SW 1271 (cell line): ENCODE data around the gene CROT.

ENCODE experiments used
- DNase-seq, 2 experiments: peaks; one replicate each; lab custom pipeline; 2025; lab: John Stamatoyannopoulos, UW

CROT gene

DNA sequence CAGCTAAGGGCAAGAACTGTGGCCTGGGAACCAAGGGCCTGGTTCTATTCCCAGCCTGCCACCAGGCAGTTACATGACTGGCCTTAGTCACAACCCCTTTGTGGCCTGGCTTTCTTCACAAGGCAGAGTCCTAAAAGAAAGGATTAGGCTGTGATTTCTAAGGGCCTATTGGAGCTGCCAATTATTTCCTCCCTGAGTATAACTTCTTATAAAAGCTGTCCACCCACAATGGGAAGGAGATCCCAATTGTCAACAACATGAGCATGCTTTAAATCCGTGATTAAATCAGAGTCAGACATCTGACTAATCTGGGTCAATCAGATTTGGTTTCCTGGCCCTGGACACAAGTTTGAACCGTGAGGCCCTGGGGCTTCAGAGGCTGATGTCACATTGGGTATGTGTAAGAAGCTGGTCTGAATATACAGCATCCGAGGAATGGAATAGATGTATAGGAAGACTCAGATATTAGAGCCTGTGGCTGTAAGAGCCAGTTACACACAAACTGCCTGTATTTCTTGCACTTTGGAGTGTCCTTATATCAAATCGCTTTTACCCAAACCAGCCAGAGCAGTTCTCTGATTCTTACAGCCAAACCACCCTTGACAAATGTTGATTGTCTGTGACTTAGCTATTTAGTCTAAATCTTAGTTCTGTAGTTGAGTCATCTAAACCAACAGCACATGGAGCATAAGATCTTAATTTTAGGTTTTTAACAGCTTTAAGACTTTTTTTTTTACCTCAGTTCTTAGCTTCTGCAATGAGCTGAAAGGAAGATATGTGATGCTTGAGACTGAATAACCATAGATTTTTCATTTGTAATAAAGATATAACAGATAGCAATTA is 68.7 kb downstream of the CROT start:
- DNase-seq = no peak

- DNase-seq = no peak
Measured at GRCh38 chr7:87414794-87415188, 69.3 kb downstream of the CROT start.

- peak; percentile 8 to 60 for DNase-seq
Measured at GRCh38 chr7:87416682-87417587, 71.5 kb downstream of the CROT start.

- no peak for DNase-seq
Measured at GRCh38 chr7:87420173-87420572, 74.7 kb downstream of the CROT start.

DNA sequence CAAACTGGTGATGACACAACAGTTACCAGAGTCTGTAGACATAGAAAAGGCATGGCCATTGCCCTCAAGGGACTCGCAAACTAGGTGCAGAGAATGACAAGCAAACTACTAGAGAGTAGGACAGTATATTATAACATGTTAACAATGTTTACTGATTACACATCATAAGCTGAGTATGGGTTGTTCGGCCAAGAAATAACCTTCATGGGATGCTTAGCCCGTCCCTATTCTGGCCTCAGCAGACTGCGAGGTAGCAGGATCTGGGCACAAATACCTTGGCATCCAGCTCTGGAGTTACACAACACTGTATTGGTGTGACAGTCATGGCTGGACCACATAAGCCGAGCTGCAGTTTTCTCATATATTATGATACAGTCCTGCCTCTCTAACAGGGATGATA is 78.6 kb downstream of the CROT start:
- no peak for DNase-seq

GRCh38 chr7:87426160-87426559 is 80.7 kb downstream of the CROT start:
- no peak for DNase-seq

GRCh38 chr7:87427288-87427687 is 81.8 kb downstream of the CROT start:
- no peak for DNase-seq

DNA sequence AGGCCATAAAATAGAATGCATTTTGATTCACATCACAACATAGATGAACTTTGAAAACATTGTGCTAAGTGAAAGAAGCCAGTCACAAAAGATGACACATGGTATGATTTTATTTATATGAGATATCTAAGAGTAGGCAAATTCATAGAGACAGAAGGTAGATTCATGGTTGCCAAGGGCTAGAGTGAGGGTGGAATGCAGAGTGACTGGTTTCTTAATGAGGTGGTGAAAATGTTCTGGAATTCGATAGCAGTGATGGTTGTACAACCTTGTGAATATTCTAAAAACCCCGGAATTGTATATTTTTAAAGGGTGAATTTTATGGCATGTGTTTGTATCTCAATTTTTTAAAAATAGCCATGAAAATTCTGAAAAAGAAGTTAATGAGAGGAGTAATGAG is 87.1 kb downstream of the CROT start:
- DNase-seq = no peak

- no peak for DNase-seq
Measured at GRCh38 chr7:87435546-87435945, 90.1 kb downstream of the CROT start.

DNA sequence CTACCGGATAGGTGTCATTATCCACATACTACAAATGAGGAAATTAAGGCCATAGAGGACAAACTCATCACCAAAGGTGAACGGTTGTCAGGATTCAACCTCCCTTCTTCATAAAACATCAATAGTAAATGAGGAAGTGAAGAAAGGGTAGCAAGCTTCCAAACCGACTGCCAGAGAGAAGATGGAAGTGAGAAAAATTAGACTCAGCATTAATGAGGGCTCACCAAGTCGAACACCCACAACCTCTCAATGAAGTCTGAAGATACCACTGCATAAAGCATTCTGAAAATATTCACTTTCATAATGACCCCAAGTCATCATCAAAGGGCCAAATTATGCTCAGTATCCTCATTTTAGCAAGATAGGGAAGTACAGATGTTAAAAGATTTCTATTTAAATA is 100.4 kb downstream of the CROT start:
- DNase-seq = no peak

- no peak for DNase-seq
Measured at GRCh38 chr7:87447116-87447635, 101.7 kb downstream of the CROT start.

- DNase-seq = no peak
Measured at GRCh38 chr7:87448388-87448787, 102.9 kb downstream of the CROT start.
